HG02970 (cell line): Measurements from ENCODE around the gene HIVEP2.

Experiments used
- ATAC-seq: cut with Tn5 transposase; IDR thresholded peaks from one replicate; pipeline ENCODE4 v1.9.1; 2021; ENCODE audit warnings: mild to moderate bottlenecking, moderate library complexity, moderate number of reproducible peaks; ENCODE audit not compliant: unreplicated experiment, low FRiP score

Gene HIVEP2

GRCh38 chr6:142721215-142721920 lies 223.6 kb downstream of the HIVEP2 start:
- ATAC-seq = no peak

- ATAC-seq = no peak
These were observed 226.2 kb downstream of the HIVEP2 start for GRCh38 chr6:142718667-142719191.

DNA sequence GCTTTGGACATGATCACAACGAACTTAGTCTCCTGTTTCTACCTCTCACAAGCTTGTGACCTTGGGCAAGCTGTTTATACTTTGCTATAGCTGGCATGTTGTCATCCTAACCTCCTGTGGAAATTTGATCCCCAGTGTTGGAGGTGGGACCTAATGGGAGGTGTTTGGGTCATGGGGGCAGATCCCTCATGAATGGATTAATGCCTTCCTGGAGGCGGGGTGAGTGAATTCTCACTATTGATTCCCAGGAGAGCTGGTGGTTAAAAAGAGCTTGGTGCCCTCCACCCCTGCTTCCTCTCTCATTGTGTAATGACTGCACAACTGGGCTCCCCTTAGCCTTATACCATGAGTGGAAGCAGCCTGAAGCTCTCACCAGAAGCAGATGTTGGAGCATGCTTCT lies 228.9 kb downstream of the HIVEP2 start:
- no peak for ATAC-seq

- no peak for ATAC-seq
These were observed 229.8 kb downstream of the HIVEP2 start for GRCh38 chr6:142714951-142715785.

DNA sequence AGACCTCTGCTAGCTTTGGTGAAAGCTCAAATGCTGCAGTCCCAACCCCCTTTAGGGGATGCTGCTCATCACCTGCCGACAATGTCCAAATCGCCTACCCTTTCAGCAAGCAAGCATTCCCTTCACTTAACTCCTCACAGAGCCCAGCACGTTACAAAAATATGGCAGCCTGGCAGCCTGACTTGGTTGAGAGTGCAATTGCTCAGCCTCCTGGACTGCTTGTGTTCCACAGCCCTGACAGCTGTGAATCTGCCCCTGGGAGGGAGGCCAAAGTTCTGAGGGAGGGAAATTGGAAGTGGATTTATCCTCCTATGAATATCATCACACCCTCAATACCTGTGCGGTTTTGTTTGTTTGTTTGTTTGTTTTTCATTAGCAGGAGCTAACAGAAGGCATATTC lies 231.0 kb downstream of the HIVEP2 start:
- ATAC-seq = no peak

DNA sequence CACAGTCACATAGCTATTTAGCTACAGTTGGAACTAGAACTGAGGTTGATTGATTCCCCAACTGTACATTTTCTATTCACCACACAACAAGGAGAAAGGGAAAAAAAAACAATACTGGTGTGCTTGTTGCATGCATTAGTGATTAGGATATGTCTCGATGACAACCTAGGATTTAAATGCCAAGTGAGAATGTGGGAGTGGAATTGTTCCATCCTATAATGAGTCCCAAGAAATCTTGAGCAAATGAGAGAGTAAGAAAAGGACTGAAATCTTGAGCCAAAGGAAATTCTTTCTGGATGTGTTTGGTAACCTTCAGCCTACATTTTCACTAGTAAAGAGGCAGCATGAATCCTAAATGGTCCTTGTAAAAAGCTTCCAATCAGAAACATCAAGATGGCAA lies 232.7 kb downstream of the HIVEP2 start:
- ATAC-seq = no peak

DNA sequence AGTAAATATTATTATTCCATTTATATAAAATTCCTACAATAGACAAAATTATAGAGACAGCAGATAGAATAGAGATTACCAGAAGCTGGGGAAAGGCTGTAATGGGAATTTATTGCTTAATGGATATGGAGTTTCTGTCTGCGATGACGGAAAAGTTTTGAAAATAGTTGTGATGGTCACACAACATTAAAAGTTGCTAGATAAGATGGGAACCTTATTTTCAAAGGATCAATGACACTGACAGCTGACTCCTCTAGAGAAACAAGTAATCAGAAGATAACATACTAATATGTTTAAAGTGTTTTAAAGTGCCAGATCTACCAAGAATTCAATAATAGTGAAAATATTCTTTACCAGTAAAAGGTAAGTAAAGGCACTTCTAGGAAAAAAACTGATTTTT lies 236.3 kb downstream of the HIVEP2 start:
- no peak for ATAC-seq

- ATAC-seq = no peak
These were observed 237.7 kb downstream of the HIVEP2 start for GRCh38 chr6:142707255-142707654.

- ATAC-seq = no peak
These were observed 238.8 kb downstream of the HIVEP2 start for GRCh38 chr6:142706210-142706609.

GRCh38 chr6:142705054-142705453 lies 239.9 kb downstream of the HIVEP2 start:
- ATAC-seq = no peak

DNA sequence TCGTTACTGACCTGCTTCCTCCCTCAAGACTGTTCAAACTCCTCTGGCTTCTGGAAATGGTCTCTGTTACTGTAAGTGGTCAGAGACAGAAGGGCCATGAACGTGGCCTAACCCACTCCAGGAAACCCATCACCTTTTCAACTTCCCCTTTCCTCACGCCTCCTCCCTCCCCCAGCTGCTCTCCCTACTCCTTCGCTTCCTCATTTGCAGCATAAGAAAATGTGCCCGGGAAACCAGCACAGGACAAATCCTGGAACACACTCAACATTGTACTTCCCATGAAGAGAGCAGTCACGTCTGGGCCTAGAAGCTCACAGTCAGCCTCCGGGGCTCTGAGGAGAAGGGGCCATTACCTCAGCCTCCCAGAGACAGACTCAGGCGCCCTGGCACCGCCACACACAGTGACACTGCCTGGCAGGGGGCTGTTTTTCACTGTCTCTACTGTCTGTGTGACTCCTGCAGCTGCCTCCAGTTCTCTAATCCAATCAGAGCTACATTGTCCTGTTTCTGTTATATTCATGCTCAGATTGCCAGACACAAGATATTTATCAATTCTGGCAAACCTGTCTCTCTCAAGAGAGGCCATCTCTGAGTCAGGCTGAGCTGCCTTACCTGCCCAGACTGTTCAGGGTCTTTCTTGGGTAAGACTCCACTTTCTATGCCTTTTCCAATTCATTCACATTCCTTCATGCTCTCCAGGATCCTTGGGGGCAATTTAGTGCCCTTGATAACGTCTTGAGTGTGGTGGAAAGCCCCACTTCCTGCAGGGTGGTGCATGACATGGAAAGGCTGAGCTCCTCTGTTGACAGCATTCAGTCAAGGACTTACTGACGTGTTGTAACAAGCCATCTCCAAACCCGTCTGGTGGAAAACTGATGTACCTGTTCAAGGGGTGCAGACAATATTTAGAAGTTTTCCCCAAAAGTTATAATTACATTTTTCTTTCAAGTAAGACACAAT lies 242.2 kb downstream of the HIVEP2 start:
- ATAC-seq = no peak
